Stimulated activated CD8-positive, alpha-beta memory T cell treated with anti-CD3 and anti-CD28 coated beads, Interleukin-7, amount 100 ng/mL, for 24 hours (primary cell): ENCODE data around the gene KLC4.

Experiments used
- DNase-seq: peaks from one replicate; pipeline ENCODE4 v3.0.0-alpha.2; 2020; ENCODE audit warnings: low read depth

KLC4 gene

DNA sequence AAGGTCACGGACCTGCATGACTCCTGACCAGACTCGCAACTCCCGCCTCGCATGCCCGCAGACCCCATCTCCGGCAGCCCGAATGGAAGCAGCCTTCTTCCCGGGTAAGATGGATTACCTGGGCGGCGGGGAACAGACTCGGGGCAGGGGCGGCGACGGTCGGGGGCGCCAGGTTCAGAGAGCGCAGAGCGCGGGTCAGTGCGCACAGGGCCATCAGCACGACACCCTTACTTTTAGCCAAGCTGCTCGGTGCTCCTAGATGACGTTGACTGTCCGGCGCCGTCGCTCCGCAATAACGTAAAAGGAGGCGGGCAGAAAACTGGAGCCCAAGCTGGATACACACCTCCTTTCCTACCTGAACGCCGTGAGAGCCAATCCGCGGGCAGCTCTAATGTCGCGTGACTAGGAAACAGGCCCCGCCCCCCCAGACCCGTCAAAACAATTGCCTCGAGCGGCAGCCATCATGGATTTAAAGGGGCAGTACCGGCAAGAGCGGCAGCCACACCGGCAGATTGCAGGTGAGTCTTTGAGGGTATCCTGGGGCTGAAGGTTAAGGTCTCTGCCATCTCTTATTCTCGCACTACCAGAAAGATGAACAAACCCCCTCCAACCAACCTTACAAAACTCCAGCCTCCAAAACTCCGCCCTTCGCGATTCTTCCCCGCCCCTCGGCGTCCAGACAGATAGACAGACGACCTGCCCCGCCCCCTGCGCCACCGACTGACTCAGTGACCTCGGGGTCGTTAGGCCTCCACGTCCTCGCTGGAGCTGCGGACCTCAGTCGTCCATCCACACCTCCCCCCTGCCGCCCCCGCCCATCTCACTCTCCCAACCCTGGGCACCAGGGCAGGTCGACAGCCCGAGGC, at the start of gene KLC4, which contains the start of gene MRPL2:
Gene KLC4 (plus strand): TSS at position 464 of the 866 bp plus-strand sequence. CDS start 1,705 bp downstream, outside the sequence.
Gene MRPL2 (minus strand): TSS at position 267 of the 866 bp plus-strand sequence. CDS start 53 bp downstream, at position 214.
- peak; percentile 97 for DNase-seq

DNA sequence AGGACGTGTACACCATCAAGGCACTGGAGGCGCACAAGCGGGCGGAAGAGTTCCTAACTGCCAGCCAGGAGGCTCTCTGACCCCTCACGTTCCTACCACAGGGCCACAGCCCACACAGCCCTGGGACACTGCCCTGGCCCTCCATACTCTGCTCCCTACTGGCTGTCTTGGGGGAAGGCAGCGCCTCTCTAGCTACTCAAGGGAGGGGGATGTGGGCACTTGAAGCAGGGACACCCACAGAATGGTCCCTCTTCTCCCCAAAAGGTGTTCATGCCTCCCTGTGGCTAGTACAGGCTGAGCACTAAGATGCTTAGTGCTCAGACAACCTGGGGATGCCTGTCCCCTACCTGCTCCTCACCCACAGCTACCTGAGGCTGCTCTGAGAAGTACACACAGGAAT, 48.2 kb upstream of the KLC4 start:
- no peak for DNase-seq

DNA sequence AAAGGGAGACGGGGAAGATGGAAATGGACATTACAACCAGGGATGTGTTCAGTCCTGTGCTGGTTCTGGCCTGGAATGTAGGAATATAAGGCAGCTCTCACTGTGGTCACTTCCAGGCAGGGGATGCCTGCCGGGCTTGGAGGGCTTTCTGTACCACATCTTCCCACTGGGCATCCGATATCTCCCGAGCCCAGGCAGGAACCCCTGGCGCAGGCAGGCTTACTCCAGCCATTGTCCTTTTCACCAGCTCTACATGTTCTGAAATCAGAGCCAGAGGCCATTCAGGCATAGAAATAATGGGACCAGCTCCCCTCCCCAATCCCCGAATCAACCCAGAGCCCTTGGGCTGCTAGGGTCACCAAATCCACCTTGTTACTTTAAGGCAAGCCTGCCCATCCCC, 47.1 kb upstream of the KLC4 start:
- no peak for DNase-seq

DNA sequence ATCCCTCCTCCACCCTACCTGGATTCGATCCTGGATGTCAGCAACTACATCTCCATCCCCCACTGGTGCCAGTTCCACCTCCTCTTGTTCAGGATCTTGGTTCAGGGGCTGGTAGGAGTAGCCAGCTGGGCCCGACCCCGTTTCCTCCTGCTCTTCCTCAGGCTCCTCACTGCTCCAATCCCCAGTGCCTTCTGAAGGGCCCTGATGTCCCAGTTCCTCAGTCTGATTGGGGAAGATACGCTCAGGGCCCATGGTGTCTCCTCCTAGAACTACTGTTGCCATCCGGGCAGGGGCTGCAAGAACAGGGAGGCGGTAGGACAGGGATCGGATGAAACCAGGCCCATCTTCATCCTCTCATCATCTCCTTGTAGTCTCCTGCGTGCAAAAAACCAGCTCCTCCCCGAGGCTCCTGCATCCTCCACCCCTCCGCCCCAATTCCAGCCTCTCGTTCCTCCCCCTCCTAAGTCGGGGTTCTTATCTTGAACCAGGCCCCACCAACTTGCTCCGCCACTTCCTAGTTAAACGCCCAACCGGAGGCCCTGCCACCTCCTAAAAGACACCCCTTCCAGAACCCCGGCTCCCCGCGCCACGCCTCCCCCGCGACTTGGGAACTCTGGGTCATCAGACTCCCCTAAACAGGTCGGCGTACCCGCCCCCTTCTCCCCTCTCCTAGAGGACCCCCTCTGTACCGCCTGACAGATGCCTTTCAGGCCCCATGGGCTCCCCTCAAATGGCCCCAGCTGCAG, 46.2 kb upstream of the KLC4 start:
- DNase-seq: no peak

DNA sequence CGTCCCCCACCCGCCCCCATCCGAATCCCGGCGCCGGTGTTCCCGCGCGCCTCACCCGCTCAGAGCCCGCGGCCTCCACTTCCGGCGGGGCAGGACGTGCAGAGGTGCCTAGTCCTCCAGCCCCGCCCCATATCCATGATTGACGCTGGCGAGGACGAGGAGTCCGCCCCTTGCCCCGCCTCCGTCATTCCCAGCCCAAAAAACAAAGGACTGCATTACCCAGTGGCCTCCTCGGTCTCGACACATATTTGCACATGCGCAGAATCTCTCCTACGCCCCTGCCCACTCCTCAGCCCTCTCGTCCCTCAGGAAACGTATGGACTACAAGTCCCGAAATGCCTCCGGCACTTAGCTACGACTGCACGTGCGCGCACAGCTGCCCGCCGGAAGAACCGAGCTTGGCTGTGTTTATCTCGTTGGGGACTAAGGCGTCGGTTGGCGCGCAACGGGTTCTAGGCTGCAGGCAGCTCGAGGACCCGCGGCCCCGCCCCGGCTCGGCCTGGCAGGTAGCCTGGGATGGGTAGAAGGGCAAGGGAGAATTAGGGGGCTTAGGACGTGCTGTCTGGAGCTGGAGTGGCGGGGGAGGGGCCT, 45.5 kb upstream of the KLC4 start, which contains the start of the genes KLHDC3 and MEA1:
Gene KLHDC3 (plus strand): TSS at position 407 of the 591 bp plus-strand sequence. CDS start 2,944 bp downstream, outside the sequence.
Gene MEA1 (minus strand): TSS at position 104 of the 591 bp plus-strand sequence. CDS start 133 bp downstream, outside the sequence.
- peak; percentile 97 for DNase-seq

DNA sequence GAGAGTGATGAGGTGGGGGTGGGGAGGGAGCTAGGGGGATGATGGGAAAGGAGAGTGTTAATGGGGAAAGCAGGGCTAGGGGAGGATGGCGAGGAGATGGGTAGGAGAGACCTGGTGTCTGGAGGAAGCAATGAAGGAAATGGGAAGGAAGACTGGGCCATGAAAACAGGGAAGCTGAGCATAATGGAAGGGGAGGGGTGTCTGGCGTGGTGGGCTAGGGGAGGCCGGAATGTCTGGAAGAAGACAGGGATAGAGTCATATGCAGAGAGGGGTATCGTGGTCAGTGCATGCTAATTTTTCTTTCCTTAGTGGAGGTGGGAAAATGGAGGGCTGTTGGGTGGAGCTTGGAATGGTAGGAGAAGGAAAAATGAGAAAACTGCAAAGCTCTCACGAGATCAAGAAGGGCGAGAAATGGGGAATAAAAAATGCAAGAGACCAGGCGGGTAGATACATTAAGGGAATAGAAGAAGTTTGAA, 45.0 kb upstream of the KLC4 start:
- DNase-seq: no peak

DNA sequence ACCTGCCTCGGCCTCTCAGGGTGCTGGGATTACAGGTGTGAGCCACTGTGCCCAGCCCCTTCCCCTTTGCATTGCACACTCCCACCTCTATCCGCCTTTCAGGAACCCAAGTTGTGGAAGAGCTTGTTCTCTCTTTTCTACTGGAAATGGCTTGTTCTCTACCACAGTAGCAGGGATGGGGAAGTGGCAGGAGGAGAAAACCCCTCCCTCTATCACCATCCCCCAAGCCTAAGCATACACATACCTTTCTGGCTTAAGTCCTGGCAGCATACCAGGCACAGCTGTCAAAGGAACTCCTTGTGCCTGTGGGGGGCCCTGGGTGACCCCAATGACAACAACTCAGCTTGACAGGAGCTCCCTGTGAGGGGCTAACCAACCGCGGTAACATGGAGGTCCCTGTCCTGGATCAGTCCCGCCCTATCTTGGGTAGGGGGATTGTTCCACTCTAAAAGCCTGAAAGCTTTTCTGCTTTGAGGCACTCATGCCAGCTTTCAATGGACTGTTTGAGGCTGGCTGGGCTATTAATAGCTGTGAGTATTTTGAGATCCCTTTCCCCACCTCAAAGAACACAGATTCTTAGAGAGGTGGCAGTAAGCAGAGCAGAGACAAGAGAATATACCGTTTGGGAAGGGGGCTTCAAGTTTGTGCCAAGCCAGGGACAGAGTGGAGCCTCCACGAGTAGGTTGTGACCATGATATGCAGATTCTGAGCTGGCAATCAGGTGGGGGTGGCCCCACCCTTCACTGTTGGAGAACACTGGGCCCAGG, 43.1 kb upstream of the KLC4 start:
- DNase-seq: no peak

DNA sequence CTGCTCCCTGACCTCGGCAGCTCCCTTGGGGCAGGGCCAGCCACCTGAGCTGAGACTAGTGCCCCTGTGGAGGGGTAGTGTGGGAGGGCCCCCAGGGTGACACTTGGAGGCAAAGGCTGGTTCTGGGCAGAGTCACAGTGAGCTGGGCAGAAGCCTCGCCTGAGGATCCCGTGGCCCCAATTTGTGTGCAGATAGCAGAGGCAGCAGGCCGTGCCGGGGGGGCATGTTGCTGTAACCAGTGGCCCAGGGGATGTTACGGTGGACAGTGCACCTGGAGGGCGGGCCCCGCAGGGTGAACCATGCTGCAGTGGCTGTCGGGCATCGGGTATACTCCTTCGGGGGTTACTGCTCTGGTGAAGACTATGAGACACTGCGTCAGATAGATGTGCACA, 42.5 kb upstream of the KLC4 start:
- DNase-seq: no peak

DNA sequence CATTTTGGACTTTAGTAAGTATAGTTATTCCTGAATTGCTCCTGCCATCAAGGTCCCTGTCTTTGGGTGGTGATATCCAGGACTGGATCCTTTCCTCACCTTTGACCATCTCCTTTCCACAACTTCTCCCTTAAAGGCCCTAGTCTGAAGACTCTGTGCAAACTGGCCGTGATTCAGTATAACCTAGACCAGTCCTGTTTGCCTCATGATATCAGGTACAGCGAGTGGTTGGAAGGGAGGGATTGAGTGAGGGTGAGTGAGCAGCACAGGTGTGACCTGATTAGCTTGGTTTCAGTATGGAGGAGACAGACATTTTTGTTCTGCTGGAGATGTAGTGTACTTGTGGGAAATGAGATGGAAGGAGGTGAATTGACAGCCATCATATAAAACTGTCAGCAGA, 40.3 kb upstream of the KLC4 start:
- no peak for DNase-seq

DNA sequence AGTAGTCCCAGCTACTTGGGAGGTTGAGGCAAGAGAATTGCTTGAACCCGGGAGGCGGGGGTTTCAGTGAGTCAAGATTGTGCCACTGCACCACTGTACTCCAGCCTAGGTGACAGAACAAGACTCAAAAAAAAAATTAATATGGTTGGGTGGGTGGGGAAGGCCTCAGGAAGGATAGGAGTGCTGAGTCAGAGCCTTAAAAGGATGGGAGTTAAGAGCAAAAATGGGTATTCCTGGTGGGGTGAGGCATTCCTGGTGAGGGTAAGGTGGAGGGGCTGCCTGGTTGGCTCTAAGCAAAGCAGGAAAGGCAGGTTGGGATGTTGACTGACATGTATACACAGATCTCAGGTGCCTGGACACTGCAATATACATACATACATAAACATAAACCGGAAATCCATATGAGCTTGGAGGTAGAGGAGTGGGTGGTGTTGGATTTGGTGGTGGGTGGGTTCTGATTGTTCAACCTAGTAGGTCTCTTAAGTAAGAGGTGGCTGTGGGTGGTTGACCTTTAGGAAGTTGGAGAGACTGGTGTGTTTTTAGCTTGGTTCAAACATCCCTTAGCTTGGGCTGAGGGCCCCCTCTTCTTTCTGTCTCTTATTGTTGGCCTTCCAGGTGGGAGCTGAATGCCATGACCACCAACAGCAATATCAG, 39.3 kb upstream of the KLC4 start:
- no peak for DNase-seq

DNA sequence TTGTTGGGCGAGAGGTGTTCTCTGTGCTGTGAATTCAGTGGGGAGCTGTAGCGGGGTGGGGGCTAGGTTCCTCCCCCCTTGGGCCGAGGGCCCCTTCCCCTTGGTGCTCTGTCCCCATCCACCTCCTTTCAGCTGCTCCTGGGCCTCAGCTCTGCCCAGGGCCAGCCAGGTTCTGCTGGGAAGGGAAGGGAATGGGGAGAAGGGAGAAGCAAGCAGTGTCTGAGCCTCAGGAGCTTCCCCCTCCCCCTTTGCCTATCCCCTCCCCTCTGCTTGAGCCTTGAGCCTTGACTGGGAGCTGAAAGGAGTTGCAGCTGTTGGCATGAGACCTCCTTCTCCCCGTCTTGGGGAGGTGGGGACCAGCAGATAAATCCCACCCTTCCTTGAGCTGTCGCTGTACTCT, 38.6 kb upstream of the KLC4 start:
- DNase-seq: no peak

DNA sequence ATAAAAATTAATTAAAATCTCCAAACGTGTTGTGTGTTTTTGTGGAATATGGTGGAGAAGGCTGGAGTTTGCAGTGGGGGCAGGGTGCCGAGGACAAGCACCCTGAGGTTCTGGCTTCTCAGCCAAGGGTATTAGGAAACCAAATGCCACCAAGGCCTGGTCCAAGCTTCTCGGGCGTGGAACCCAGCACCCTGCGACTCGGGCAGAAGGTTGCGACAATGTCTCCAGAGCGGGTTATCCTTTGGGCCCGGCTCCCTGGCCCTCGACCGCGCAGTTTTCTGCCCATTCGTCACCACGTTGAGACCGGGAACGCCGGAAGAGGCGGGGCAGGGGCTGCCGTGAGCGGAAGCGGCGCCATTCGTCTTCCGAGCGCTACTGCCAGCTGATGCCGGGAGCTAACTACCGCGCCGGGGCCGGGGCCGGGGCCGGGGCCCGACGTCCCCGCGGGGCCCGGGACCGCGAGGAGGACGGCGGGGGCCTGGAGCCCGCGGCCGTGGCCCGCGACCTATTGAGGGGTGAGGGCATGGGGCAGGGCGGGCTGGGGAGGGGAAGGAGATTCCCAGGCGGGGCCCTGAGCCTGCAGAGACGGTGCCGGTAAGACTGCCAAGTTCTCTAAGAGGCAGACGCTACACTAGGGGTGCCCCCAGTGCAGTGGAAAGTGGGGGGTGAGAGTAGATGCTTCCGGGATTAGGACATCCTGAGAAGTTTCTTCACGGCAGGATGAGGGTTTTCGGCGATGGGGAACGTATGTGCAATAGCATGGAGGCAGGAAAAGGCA, 38.0 kb upstream of the KLC4 start, which contains the start of gene RRP36:
Gene RRP36 (plus strand): TSS at position 354 of the 778 bp plus-strand sequence. CDS start 32 bp downstream, at position 386.
- peak; percentile 59 for DNase-seq

DNA sequence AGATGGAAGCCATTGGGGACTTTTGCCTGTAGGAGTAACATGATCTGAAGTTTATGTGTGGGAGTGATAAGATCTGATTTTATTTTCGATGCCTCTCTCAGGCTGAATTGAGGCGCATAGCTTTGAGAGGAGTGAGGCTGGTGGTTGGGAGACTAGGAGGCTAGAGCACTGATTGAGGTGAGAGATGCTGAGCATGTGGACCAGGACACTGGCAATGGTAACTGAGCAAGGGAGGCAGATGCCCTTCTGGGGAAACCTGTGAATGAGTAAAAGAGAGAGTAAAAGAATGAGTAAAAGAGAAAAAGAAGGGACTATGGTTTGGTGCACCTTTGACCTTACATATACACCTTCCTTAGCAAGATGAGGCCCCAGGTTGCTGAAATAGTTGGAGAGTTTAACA, 35.0 kb upstream of the KLC4 start:
- no peak for DNase-seq

DNA sequence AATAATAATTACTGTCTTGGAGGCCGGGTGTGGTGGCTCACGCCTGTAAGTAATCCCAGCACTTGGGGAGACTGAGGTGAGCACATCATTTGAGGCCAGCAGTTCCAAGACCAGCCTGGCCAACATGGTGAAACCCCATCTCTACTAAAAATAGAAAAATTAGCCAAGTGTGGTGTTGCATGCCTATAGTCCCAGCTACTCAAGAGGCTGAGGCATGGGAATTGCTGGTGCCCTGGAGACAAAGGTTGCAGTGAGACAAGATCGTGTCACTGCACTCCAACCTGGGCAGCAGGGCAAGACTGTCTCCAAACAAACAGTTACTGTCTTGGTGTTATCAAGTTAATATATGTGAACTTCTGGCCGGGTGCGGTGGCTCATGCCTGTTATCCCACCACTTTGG, 33.1 kb upstream of the KLC4 start:
- no peak for DNase-seq

DNA sequence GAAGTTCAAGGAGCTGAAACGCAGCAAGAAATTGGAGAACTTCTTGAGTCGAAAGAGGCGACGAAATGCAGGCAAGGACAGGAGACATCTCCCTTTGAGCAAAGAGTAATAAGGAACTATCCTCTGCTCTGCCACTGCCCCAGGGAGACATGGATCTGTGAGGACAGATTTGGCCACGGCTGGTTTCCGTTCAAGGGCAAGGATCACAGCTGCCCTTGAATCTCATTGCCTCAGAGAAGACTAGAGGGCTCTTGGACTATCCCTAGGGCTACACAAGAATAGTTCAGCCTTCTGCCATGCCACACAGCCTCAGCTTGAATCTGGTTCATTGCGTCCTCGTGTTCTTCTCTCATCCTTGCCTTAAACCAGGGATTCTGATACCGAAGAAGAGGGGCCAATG, 30.3 kb upstream of the KLC4 start:
- DNase-seq: no peak

DNA sequence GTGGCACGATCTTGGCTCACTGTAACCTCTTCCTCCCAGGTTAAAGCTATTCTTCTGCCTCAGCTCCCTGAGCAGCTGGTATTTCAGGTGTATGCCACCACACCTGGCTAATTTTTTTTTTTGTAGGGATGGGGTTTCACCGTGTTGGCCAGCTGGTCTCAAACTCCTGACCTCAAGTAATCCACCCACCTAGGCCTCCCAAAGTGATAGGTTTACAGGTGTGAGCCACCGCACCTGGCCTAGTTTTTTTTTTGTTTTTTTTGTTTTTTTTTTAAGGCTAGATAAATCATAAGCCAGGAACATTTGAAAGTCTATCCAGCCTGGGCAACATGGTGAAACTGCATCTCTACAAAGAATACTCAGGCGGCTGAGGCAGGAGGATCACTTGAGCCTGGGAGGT, 27.1 kb upstream of the KLC4 start:
- no peak for DNase-seq

DNA sequence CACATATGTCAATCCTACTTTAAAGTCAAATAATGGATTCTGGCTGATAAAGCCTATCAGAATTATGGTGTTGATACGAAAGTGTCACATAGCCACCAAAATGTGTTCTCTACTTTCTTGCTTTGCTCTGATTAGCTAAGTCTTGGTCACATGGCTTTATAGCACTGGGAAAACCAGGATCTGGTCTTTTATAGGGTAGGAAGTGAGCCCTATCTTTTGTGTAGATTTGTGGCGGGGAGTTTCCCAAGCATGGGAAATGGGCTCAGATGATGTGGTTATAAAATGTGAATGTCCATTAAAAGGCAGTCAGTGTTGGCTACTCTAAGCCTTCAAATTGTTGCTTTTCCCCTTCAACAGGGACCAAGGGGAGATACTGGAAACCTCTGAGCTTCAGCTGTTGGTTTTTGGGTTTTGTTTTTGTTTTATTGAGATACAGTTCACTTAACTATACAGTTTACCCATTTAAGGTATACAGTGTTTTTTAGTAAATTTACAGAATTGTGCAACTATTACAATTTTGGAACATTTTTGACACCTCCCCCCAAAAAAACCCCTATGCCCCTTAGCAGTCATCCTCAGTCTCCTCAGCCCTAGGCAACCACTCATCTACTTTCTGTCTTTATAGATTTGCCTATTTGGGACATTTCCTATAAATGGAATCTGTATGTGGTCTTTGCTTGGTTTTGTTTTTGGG, 25.8 kb upstream of the KLC4 start:
- no peak for DNase-seq

DNA sequence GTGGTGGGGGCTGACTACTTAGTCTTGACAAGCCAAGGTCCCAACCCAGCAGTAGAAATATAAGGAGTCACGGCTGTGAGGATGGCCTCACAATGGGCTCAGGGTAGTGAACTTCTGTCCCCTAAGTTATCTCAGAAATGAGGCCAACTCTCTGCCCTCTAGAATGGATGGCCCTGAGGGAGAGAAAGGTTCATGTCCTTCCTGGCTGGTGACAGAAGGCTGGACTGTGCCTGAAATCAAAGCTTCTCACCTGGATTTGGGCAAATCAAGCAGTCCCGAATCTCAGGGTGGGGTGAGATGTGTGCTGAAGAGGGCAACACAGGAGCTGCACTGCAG, 25.3 kb upstream of the KLC4 start:
- DNase-seq: no peak

DNA sequence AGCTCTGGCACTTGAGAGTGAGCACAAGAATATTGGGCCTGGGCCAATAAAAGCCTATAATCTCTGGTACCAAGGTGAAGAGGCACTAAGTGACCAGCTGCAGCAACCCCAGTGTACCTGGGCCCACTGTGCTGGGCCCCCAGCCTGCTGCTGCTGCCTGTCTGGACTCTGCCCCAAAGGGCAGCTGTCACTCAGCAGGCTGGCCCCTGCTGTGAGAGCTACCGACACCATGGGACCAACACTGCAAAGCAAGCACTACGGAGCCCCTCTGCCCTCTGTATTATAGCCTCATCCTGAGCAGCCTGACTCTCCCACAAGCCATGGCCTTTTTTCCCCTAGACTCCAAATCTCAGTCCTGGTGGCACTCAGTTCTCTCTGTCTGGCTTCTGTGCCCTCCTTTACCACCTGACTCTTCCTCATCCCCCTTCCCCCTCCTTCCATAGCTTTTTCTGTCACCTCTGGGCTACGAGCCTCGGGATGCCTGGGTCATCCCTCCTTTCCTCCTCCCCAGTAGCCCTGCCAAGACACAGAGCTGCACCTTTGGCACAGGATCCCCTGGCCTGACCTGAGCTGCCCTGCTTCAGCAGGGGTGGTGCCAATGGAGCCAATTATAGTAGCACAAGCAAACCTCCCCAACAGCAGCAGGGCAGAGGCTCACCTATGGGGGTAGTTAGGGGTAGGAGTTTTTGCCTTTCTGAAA, 23.8 kb upstream of the KLC4 start:
- DNase-seq: no peak
